ENCODE data around the gene ZDHHC17.
"Not testable (repeated sequence)": the region's sequence is repeated elsewhere in the genome, so short reads cannot be mapped to it uniquely, and the experiment has no call there.

ZDHHC17 gene

GRCh38 chr12:76768576-76768975 is 4.7 kb downstream of the ZDHHC17 start:
- H4K20me1 ChIP-seq (ENCODE audit: insufficient read depth, low read length, poor library complexity, severe bottlenecking): peaks cover 17% of the 10 kb centered on the region
- H3K9me2 ChIP-seq (replicated peaks; ENCODE audit: low read depth, low read length): no peaks in the 10 kb centered on the region
- peaks cover 84% of the 10 kb centered on the region for H3K79me2 ChIP-seq (ENCODE audit: insufficient read depth, low read length)

GRCh38 chr12:76777765-76778216 is 13.9 kb downstream of the ZDHHC17 start:
- Histone ChIP-seq H3K9me2 (replicated peaks; ENCODE audit: low read depth, low read length) (no peaks in the 10 kb centered on the region), H3F3A (ENCODE audit: low read depth) (no peaks in the 10 kb centered on the region), H3K79me2 (ENCODE audit: insufficient read depth, low read length) (peaks cover 91% of the 10 kb centered on the region), H2AFZ (ENCODE audit: low read length) (no peak overlapping the region), H3K9ac (ENCODE audit: low read depth, low read length, poor library complexity, severe bottlenecking) (no peak overlapping the region), H3K4me3 (ENCODE audit: low read length, poor library complexity, severe bottlenecking) (no peak overlapping the region), H4K20me1 (ENCODE audit: insufficient read depth, low read length, poor library complexity, severe bottlenecking) (peaks cover 8% of the 10 kb centered on the region), H3K4me1 (ENCODE audit: insufficient read depth, low read length, poor library complexity, severe bottlenecking) (no peaks in the 10 kb centered on the region), H3K36me3 (ENCODE audit: insufficient read depth, low read length) (no peaks in the 10 kb centered on the region), H3K27me3 (ENCODE audit: insufficient read depth, low read length, poor library complexity, severe bottlenecking) (no peaks in the 10 kb centered on the region), H3K9me3 (ENCODE audit: insufficient read depth, low read depth, low read length) (no peaks in the 10 kb centered on the region), H3K4me2 (ENCODE audit: low read depth, low read length, poor library complexity, severe bottlenecking) (no peak overlapping the region)
- TF ChIP-seq CTCF (conservative IDR thresholded peaks at IDR 0.05; ENCODE audit: low read length): no peak
- no peak for TF ChIP-seq EZH2phosphoT487 (IDR thresholded peaks at IDR 0.05; ENCODE audit: borderline replicate concordance)

More at GRCh38 chr12:76768576-76768975, 4.7 kb downstream of the ZDHHC17 start:
- Histone ChIP-seq H3K36me3 (ENCODE audit: insufficient read depth, low read length) (no peaks in the 10 kb centered on the region), H3F3A (ENCODE audit: low read depth) (no peaks in the 10 kb centered on the region), H3K9me3 (ENCODE audit: insufficient read depth, low read depth, low read length) (no peaks in the 10 kb centered on the region), H3K27me3 (ENCODE audit: insufficient read depth, low read length, poor library complexity, severe bottlenecking) (no peaks in the 10 kb centered on the region), H3K9ac (ENCODE audit: low read depth, low read length, poor library complexity, severe bottlenecking) (peak overlapping the region; percentile 37), H3K4me3 (ENCODE audit: low read length, poor library complexity, severe bottlenecking) (peak overlapping the region; percentile 30), H3K4me1 (ENCODE audit: insufficient read depth, low read length, poor library complexity, severe bottlenecking) (peaks cover 39% of the 10 kb centered on the region), H2AFZ (ENCODE audit: low read length) (no peak overlapping the region), H3K4me2 (ENCODE audit: low read depth, low read length, poor library complexity, severe bottlenecking) (peak overlapping the region; percentile 88)
- TF ChIP-seq CTCF (conservative IDR thresholded peaks at IDR 0.05; ENCODE audit: low read length) (no peak), EZH2phosphoT487 (IDR thresholded peaks at IDR 0.05; ENCODE audit: borderline replicate concordance) (no peak)

- Histone ChIP-seq H2AFZ (ENCODE audit: low read length) (no peak overlapping the region), H4K20me1 (ENCODE audit: insufficient read depth, low read length, poor library complexity, severe bottlenecking) (peaks cover 8% of the 10 kb centered on the region), H3K4me3 (ENCODE audit: low read length, poor library complexity, severe bottlenecking) (no peak overlapping the region), H3K9ac (ENCODE audit: low read depth, low read length, poor library complexity, severe bottlenecking) (no peak overlapping the region), H3K4me1 (ENCODE audit: insufficient read depth, low read length, poor library complexity, severe bottlenecking) (no peaks in the 10 kb centered on the region), H3K79me2 (ENCODE audit: insufficient read depth, low read length) (peaks cover 90% of the 10 kb centered on the region), H3K27me3 (ENCODE audit: insufficient read depth, low read length, poor library complexity, severe bottlenecking) (no peaks in the 10 kb centered on the region), H3K36me3 (ENCODE audit: insufficient read depth, low read length) (no peaks in the 10 kb centered on the region), H3K9me3 (ENCODE audit: insufficient read depth, low read depth, low read length) (no peaks in the 10 kb centered on the region), H3F3A (ENCODE audit: low read depth) (no peaks in the 10 kb centered on the region), H3K4me2 (ENCODE audit: low read depth, low read length, poor library complexity, severe bottlenecking) (no peak overlapping the region), H3K9me2 (replicated peaks; ENCODE audit: low read depth, low read length) (no peaks in the 10 kb centered on the region)
- no peak for TF ChIP-seq CTCF (conservative IDR thresholded peaks at IDR 0.05; ENCODE audit: low read length)
- no peak for TF ChIP-seq EZH2phosphoT487 (IDR thresholded peaks at IDR 0.05; ENCODE audit: borderline replicate concordance)
Observed at GRCh38 chr12:76778364-76778763, 14.4 kb downstream of the ZDHHC17 start.

- H3F3A ChIP-seq (ENCODE audit: low read depth); H3K27me3 ChIP-seq (ENCODE audit: insufficient read depth, low read length, poor library complexity, severe bottlenecking); H2AFZ ChIP-seq (ENCODE audit: low read length); H3K9me3 ChIP-seq (ENCODE audit: insufficient read depth, low read depth, low read length); H3K4me2 ChIP-seq (ENCODE audit: low read depth, low read length, poor library complexity, severe bottlenecking); H3K36me3 ChIP-seq (ENCODE audit: insufficient read depth, low read length); H3K9ac ChIP-seq (ENCODE audit: low read depth, low read length, poor library complexity, severe bottlenecking); H3K4me3 ChIP-seq (ENCODE audit: low read length, poor library complexity, severe bottlenecking); H3K9me2 ChIP-seq (replicated peaks; ENCODE audit: low read depth, low read length); H3K4me1 ChIP-seq (ENCODE audit: insufficient read depth, low read length, poor library complexity, severe bottlenecking); H4K20me1 ChIP-seq (ENCODE audit: insufficient read depth, low read length, poor library complexity, severe bottlenecking): not testable (repeated sequence)
- H3K79me2 ChIP-seq (ENCODE audit: insufficient read depth, low read length): peaks cover 91% of the 10 kb centered on the region
Observed at GRCh38 chr12:76779310-76779709, 15.4 kb downstream of the ZDHHC17 start.
